AG20443 (cell line): ENCODE results near the gene OR6K3.

Experiments used
- DNase-seq: peaks from one replicate; pipeline ENCODE4 v3.0.0; 2012; ENCODE audit warnings: low spot score, mixed read lengths

OR6K3 gene

GRCh38 chr1:158687037-158687436 is 33.5 kb downstream of the OR6K3 start:
- no peak for DNase-seq

- no peak for DNase-seq
These were observed 34.2 kb downstream of the OR6K3 start, which contains the start of gene SPTA1 for GRCh38 chr1:158686111-158687009. Gene SPTA1, minus strand, starts transcription at chr1:158686715. Its CDS starts 198 bp downstream, at chr1:158686517.

- DNase-seq = no peak
These were observed 35.4 kb downstream of the OR6K3 start for GRCh38 chr1:158685085-158685484.

- no peak for DNase-seq
These were observed 38.9 kb downstream of the OR6K3 start for GRCh38 chr1:158681606-158682005.

GRCh38 chr1:158679289-158679688 is 41.2 kb downstream of the OR6K3 start:
- DNase-seq = no peak

- no peak for DNase-seq
These were observed 44.8 kb downstream of the OR6K3 start for GRCh38 chr1:158675563-158676323.

GRCh38 chr1:158674302-158674701 is 46.2 kb downstream of the OR6K3 start:
- no peak for DNase-seq
